H1 (cell line): Measurements from ENCODE around the gene CELSR1.

Experiments
- ATF3 ChIP-seq: IDR thresholded peaks from 2 replicates; pipeline ENCODE4 v1.6.1; 2011; ENCODE audit warnings: low read depth, mild to moderate bottlenecking, low read length; ENCODE audit not compliant: insufficient read depth
- CHD1 ChIP-seq: IDR thresholded peaks from 2 replicates; pipeline ENCODE4 v1.6.1; 2012; ENCODE audit warnings: low read depth, low read length, improper control_type of control experiment
- CREB1 ChIP-seq: IDR thresholded peaks from 2 replicates; pipeline ENCODE4 v1.6.1; 2012; ENCODE audit warnings: inconsistent platforms
- CTCF ChIP-seq, 3 experiments: IDR thresholded peaks; 1 replicate in 2 of 3; 2 replicates in 1 of 3; pipeline versions ENCODE4 v1.5.1 to v1.6.1; 2011; ENCODE audit warnings: low read length in 3 of 3, mild to moderate bottlenecking in 3 of 3, inconsistent platforms in 2 of 3, low read depth in 1 of 3, moderate library complexity in 1 of 3; ENCODE audit not compliant: insufficient read depth in 1 of 3; ENCODE audit errors: control extremely low read depth in 1 of 3
- EZH2 ChIP-seq: fragments of 200-600 bp; sonication (generic); IDR thresholded peaks from 2 replicates; pipeline ENCODE4 v1.7.1; 2012; ENCODE audit warnings: low read depth, mild to moderate bottlenecking, moderate library complexity, low read length, inconsistent platforms; ENCODE audit not compliant: severe bottlenecking
- JUN ChIP-seq: IDR thresholded peaks from 2 replicates; pipeline ENCODE4 v1.6.1; 2011; ENCODE audit warnings: low read depth, mild to moderate bottlenecking, improper control_type of control experiment, low read length
- JUND ChIP-seq: IDR thresholded peaks from 2 replicates; pipeline ENCODE4 v1.6.1; 2011; ENCODE audit warnings: mild to moderate bottlenecking, improper control_type of control experiment, low read length
- NRF1 ChIP-seq: IDR thresholded peaks from 2 replicates; pipeline ENCODE4 v1.6.1; 2011; ENCODE audit warnings: mild to moderate bottlenecking, low read depth, low read length, improper control_type of control experiment
- POLR2AphosphoS5 ChIP-seq: IDR thresholded peaks from 2 replicates; pipeline ENCODE4 v1.6.1; 2011; ENCODE audit warnings: low read depth, low read length
- RBBP5 ChIP-seq: IDR thresholded peaks from 2 replicates; pipeline ENCODE4 v1.7.1; 2012; ENCODE audit warnings: low read depth, mild to moderate bottlenecking, inconsistent platforms, low read length, moderate library complexity, borderline replicate concordance
- RXRA ChIP-seq: IDR thresholded peaks from 2 replicates; pipeline ENCODE4 v1.6.1; 2011; ENCODE audit warnings: low read depth, mild to moderate bottlenecking, low read length, moderate library complexity; ENCODE audit not compliant: insufficient read depth
- SIN3A ChIP-seq, 2 experiments: IDR thresholded peaks in 1 of 2; conservative IDR thresholded peaks in 1 of 2; 2 replicates each; pipeline ENCODE4 v1.6.1; 2011 to 2012; ENCODE audit warnings: low read length in 2 of 2, improper control_type of control experiment in 1 of 2, low read depth in 1 of 2, mild to moderate bottlenecking in 1 of 2
- SP1 ChIP-seq: IDR thresholded peaks from 2 replicates; pipeline ENCODE4 v1.6.1; 2011; ENCODE audit warnings: low read depth, low read length
- TEAD4 ChIP-seq: IDR thresholded peaks from 2 replicates; pipeline ENCODE4 v1.6.1; 2012; ENCODE audit warnings: low read depth, low read length, inconsistent platforms, mixed read lengths

GRCh38 chr22:46587061-46587460, 49.6 kb upstream of the CELSR1 start:
- TF ChIP-seq ATF3 (no peak), CTCF (IDR thresholded peaks at IDR 0.05; ENCODE audit: control extremely low read depth in 1 of 3, insufficient read depth in 1 of 3, low read depth in 1 of 3, low read length in 3 of 3) (no peak), CHD1 (no peak), RXRA (no peak), POLR2AphosphoS5 (no peak), EZH2 (no peak), JUND (no peak), RBBP5 (no peak), CREB1 (no peak), JUN (no peak), TEAD4 (no peak), NRF1 (no peak), SIN3A (conservative IDR thresholded peaks at IDR 0.05 in 1 of 2, IDR thresholded peaks at IDR 0.05 in 1 of 2; ENCODE audit: low read depth in 1 of 2, low read length in 2 of 2) (no peak), SP1 (no peak)
